Measurements from ENCODE around the gene EEFSEC. TPM values are rescaled to one million over a fixed set of nuclear protein-coding genes. Genes with fewer than 3 reads are reported as not detected.

EEFSEC gene, protein sequence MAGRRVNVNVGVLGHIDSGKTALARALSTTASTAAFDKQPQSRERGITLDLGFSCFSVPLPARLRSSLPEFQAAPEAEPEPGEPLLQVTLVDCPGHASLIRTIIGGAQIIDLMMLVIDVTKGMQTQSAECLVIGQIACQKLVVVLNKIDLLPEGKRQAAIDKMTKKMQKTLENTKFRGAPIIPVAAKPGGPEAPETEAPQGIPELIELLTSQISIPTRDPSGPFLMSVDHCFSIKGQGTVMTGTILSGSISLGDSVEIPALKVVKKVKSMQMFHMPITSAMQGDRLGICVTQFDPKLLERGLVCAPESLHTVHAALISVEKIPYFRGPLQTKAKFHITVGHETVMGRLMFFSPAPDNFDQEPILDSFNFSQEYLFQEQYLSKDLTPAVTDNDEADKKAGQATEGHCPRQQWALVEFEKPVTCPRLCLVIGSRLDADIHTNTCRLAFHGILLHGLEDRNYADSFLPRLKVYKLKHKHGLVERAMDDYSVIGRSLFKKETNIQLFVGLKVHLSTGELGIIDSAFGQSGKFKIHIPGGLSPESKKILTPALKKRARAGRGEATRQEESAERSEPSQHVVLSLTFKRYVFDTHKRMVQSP
- total RNA-seq (2022) (12.2 and 14.6 TPM in 2 replicates), Bru-seq, nascent RNA (percentile 64 among the genes with signal in this experiment), BruChase-seq, experiment 1, labeled RNA remaining after a 6-hour chase (percentile 50 among the genes with signal in this experiment), BruChase-seq, experiment 2, labeled RNA remaining after a 2-hour chase (percentile 56 among the genes with signal in this experiment)
- long read RNA-seq, transcript EEFSEC-201 (7 exons, 2,232 nt) = major isoform, 42 of 50 reads
- long read RNA-seq, partial matches to known transcripts = 2 of 50 reads
- long read RNA-seq, other reads (novel, unspliced or antisense) = 6 of 50 reads

DNA sequence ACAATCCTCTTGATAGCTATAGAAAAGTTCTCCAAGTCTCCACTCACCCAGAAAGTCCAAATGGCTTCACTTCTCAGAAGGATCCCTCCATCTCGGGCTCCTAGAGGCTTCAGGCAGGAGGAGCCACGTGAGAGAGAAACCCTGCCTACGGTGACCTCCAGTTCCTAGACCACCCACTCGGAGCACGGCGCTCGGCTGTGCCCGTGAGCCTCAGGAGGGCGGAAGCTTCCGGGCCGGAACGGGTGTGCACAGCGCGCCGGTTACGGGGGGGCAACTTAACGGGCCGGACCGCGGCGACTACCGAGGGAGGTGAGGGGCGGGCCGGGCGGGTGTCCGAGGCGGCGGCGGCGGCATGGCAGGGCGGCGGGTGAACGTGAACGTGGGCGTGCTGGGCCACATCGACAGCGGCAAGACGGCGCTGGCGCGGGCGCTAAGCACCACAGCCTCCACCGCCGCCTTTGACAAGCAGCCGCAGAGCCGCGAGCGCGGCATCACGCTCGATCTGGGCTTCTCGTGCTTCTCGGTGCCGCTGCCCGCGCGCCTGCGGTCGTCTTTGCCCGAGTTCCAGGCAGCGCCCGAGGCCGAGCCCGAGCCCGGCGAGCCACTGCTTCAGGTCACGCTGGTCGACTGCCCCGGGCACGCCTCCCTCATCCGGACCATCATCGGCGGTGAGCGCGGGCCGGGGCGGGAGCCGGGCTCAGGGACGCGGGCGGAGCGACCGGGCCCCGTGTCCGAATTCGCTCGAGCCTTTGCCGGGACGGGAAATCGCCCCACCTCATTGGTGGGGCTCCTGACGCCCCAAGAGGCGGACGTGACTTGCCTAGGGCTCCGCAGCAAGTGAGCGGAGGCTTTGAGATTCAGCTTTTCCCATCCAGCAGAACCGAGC is at the start of gene EEFSEC:
EEFSEC (plus strand) TSS at position 326 of the 886 bp plus-strand sequence; CDS start at position 353, 27 bp downstream.
- CTCF ChIA-PET = interaction anchor here (0.7 to 1.2 kb wide), 6 partner anchors 9 to 455 kb away, joined by 3 to 6 read pairs (median 3); no protein-coding TSS in a partner anchor
- POLR2A ChIA-PET = interaction anchor here (0.6 to 2.9 kb wide), 9 partner anchors 20 to 464 kb away, joined by 3 to 40 read pairs (median 4); partner anchors contain the start of gene RUVBL1

DNA sequence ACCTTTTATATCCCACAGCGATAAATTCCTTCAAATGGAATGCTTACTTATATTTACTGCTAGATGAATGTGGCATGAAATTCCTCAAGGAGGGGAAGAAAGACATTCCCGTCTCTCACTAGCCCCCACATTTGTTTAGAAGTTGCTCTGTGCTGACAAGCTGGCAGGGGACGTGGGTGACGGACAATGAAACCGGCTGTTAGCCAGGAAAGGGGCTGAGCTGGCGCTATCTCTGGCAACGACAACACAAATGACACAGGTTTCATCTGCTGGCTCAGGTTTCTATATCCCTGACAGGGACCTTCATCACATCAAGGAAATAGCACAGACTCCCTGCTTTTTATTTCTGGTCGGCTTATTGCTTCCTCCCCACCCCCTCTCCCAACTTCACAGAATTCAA is 45.4 kb upstream of the EEFSEC start:
- no peak for DNase-seq (ENCODE audit: unreplicated experiment)
- no TSS peak for BruUV-seq (replicated peaks)
- TF ChIP-seq, protein P1, sequence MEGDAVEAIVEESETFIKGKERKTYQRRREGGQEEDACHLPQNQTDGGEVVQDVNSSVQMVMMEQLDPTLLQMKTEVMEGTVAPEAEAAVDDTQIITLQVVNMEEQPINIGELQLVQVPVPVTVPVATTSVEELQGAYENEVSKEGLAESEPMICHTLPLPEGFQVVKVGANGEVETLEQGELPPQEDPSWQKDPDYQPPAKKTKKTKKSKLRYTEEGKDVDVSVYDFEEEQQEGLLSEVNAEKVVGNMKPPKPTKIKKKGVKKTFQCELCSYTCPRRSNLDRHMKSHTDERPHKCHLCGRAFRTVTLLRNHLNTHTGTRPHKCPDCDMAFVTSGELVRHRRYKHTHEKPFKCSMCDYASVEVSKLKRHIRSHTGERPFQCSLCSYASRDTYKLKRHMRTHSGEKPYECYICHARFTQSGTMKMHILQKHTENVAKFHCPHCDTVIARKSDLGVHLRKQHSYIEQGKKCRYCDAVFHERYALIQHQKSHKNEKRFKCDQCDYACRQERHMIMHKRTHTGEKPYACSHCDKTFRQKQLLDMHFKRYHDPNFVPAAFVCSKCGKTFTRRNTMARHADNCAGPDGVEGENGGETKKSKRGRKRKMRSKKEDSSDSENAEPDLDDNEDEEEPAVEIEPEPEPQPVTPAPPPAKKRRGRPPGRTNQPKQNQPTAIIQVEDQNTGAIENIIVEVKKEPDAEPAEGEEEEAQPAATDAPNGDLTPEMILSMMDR (IDR thresholded peaks at IDR 0.05; ENCODE audit: unreplicated experiment) = no peak
- CTCF ChIA-PET = interaction anchor here (2.0 kb wide), 1 partner anchor 12 kb away, joined by 12 read pairs; no protein-coding TSS in a partner anchor
- Mint-ChIP-seq H3K27ac (ENCODE audit: low read depth, unreplicated experiment) (no peak overlapping the region), H3K9me3 (ENCODE audit: unreplicated experiment) (no peaks in the 10 kb centered on the region), H3K4me1 (ENCODE audit: insufficient read depth, unreplicated experiment) (peaks cover 14% of the 10 kb centered on the region), H3K27me3 (ENCODE audit: insufficient read depth, unreplicated experiment) (no peaks in the 10 kb centered on the region), H3K36me3 (ENCODE audit: insufficient read depth, unreplicated experiment) (peaks cover 84% of the 10 kb centered on the region), H3K4me3 (ENCODE audit: unreplicated experiment) (no peak overlapping the region)
- POLR2A ChIA-PET = no interaction called here
- intact Hi-C loops (cut with micrococcal nuclease) = no loop called here

More for the DNA sequence above, at the start of gene EEFSEC:
- no TSS peak for BruUV-seq (replicated peaks)
- Mint-ChIP-seq H3K9me3 (ENCODE audit: unreplicated experiment) (no peaks in the 10 kb centered on the region), H3K4me3 (ENCODE audit: unreplicated experiment) (peak within 1 kb of the TSS; percentile 87), H3K36me3 (ENCODE audit: insufficient read depth, unreplicated experiment) (peaks cover 6% of the 10 kb centered on the region), H3K27me3 (ENCODE audit: insufficient read depth, unreplicated experiment) (no peaks in the 10 kb centered on the region), H3K27ac (ENCODE audit: low read depth, unreplicated experiment) (peak within 1 kb of the TSS; percentile 76), H3K4me1 (ENCODE audit: insufficient read depth, unreplicated experiment) (peaks cover 6% of the 10 kb centered on the region)
- intact Hi-C loops (cut with micrococcal nuclease) = loop anchor here (1.0 kb wide), 1 partner anchor 29 kb away; no protein-coding TSS in a partner anchor
- TF ChIP-seq, protein P1 (IDR thresholded peaks at IDR 0.05; ENCODE audit: unreplicated experiment) = no peak
- DNase-seq (ENCODE audit: unreplicated experiment) = peak; percentile 76

DNA sequence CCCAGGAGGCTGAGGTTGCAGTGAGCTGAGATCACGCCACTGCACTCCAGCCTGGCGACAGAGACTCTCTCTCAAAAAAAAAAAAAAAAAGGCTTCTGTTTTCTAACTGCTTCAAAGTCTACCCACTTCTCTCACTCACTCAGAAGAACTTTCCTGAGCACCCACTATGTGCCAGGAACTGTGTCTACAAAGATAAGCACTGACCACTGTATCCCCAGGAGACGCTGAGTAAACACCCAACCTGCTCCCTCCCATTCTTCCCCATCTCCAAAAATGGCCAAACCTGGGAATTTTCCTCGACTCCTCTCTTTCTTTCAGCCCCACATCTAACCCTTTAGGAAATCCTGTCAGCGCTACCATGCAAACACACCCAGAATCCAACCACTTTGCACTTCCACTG is 42.1 kb upstream of the EEFSEC start:
- H3K36me3 Mint-ChIP-seq (ENCODE audit: insufficient read depth, unreplicated experiment) = peaks cover 64% of the 10 kb centered on the region
- H3K9me3 Mint-ChIP-seq (ENCODE audit: unreplicated experiment) = no peaks in the 10 kb centered on the region
- intact Hi-C loops (cut with micrococcal nuclease) = no loop called here
- POLR2A ChIA-PET = interaction anchor here (0.9 to 6.1 kb wide), 3 partner anchors 12 to 23 kb away, joined by 3 to 62 read pairs (median 3); partner anchors contain the start of gene RUVBL1
- peaks cover 25% of the 10 kb centered on the region for H3K4me1 Mint-ChIP-seq (ENCODE audit: insufficient read depth, unreplicated experiment)
- BruUV-seq (replicated peaks) = no TSS peak
- no peak overlapping the region for H3K4me3 Mint-ChIP-seq (ENCODE audit: unreplicated experiment)
- CTCF ChIA-PET = interaction anchor here (0.7 to 1.9 kb wide), 4 partner anchors 13 to 32 kb away, joined by 3 to 15 read pairs (median 4); no protein-coding TSS in a partner anchor
- peak overlapping the region; percentile 33 for H3K27ac Mint-ChIP-seq (ENCODE audit: low read depth, unreplicated experiment)
- DNase-seq (ENCODE audit: unreplicated experiment) = no peak
- H3K27me3 Mint-ChIP-seq (ENCODE audit: insufficient read depth, unreplicated experiment) = no peaks in the 10 kb centered on the region
- TF ChIP-seq, protein P1 (IDR thresholded peaks at IDR 0.05; ENCODE audit: unreplicated experiment) = no peak

Measured in MCF 10A (cell line).